ENCODE data around the gene ARHGAP23.

Gene ARHGAP23

DNA sequence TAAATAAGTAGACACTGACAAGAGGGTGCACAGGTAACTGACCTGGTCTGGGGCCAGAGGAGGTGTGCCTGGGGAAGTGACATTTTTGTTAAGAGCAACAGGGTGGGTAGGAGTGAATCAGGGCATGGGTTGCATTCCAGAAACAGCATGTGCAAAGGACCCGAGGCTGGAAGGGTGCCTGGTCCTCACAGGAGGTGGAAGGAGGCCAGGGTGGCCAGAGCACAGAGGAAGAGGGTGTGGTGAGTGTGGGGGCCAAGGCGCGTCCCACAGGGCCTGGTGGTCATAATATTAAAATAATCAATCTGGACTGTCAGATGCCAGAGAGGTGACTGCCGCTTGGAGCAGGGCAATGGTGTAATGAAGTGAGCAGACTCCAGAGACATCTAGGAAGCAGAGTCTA is 14.3 kb downstream of the ARHGAP23 start:
- DNase-seq = no peak

DNA sequence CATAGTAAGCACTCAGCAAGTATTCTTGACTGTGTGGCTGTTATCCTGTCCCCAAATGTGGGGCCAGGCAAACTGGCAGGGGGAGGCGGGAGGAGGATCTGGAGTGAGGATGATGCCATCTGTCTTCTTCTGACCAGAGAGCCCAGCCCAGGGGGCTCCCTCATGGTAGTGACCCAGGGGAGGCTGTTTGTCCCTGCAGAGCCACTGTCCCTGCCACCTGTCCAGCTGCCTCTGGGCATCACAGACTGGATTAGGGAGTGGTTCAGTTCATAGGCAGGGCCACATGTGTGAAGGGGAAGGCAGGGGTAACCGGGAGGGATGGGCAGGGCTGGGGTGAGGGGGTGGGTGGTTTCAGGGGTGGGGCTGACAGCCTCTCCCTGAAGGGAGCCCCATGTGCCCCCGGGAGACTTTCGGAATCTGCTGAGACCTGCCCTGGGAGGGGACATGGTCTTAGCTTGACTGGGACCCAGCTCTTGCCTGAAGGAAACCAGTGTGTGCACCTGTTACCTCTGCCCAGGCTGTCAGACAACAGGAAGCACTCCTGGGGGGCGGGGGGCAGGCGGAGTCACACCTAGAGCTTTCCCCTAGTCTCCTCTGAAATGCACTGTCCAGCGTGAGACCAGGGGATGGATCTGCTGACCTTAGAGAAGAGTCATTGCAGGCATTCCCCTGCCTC is 15.2 kb downstream of the ARHGAP23 start:
- DNase-seq = no peak

DNA sequence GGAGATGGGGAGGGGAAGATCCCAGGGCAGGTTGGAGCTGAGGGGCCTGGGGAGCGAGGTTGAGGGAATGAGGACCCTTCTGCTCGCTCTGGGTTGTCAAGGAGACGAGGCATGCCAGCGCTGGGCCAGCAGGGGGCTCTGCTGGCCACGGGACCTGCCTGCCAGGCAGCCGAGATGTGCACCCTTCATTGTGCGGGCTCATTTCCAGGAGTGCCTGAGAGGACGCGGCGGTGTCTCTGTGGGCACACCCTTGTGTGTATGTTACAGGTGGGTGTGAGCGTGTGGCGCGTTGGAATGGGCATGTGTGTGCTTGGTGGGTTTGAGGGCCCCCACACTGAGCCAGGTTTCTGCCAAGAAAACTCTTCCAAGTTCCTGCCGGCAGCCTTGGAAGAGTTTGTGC is 15.9 kb downstream of the ARHGAP23 start:
- peak; percentile 21 to 84 for DNase-seq

DNA sequence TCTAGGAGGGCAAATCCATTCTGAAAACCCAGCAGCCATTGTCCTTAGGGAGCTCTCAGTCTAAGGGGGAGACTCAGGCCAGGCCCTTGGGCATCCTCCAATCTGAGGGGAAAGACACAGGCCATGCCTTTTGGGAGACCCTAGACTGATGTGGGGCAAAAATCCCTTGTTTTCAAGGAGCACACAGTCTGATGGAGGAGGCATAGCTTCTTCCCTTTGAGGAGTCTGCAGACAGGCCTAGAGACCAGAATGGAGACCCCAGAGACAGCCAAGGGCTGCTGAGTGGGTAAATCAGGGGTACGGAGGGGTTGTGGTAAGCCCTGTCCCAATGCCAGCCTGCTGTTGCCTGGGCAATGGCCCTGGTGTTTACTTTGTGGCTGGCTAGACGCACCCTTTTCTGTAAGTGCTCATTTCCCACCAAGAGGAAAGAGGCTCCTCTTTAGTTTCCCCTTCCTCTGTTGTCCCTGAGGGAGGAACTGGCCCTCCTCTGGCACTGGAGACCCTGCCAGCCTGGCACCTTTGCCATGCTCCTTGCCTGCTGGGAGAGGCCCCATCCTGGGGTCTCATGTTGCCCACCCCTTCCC is 19.3 kb downstream of the ARHGAP23 start:
- no peak for DNase-seq

DNA sequence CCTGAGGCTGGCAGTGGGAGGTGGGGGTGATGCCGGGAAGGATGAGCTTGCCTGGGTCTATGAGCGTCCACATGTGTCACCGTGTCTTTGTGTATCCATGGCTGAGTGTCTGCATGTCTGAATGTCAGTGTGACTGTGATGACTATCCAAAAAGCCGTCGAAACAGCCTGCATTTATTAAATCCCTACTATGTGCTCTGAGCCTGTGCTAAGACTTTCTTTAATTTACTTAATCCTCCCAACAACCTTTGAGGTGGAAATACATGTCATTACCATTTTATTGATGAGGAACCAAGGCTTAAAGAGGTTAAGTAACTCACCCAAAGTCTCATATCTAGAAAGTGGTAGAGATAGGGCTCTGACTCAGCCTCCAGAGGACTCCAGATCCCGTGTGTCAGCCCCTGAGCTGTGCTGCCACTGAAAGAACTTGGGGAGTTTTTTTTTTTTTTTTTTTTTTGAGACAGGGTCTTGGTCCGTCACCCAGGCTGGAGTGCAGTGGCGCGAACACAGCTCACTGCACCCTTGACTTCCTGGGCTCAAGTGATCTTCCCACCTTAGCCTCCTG is 20.0 kb downstream of the ARHGAP23 start:
- DNase-seq = no peak

DNA sequence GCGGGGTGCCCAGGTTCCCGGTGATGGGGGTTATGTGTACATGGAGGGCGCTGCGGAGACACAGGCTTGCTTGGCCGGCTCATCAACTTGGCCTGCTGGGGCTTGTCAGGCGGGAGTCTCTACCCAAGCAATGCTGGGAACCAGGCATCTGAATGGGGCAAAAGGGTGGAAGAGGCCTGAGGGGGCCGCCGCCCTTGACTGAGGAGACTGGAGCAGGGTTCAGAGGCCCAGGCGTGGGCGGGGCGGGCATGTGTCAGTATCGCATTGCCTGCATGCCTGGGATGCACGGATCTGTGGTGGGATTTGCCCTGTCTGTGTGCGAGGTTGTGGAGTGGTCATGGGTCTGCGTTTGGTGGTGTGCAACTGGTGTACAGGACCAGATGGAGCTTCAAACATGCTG is 21.1 kb downstream of the ARHGAP23 start:
- no peak for DNase-seq

DNA sequence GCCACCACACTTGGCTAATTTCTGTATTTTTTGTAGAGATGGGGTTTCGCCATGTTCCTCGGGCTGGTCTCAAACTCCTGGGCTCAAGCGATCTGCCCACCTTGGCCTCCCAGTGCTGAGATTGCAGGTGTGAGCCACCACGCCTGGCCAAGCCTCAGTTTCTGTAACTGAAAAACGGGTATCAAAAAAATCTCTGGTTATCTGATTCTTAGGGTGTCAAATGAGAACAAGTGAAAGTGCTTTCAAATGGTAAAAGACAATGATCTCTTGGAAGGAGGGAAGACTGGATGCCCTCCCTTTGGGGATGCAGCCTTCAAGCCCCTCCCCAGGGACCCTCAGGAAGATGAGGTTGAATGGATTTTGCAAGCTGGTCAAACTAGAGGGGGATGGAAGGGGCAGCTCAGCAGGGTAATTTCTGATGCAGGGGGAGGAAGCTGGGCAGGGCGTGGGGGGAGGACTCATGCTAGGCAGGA is 22.3 kb downstream of the ARHGAP23 start:
- DNase-seq = no peak

DNA sequence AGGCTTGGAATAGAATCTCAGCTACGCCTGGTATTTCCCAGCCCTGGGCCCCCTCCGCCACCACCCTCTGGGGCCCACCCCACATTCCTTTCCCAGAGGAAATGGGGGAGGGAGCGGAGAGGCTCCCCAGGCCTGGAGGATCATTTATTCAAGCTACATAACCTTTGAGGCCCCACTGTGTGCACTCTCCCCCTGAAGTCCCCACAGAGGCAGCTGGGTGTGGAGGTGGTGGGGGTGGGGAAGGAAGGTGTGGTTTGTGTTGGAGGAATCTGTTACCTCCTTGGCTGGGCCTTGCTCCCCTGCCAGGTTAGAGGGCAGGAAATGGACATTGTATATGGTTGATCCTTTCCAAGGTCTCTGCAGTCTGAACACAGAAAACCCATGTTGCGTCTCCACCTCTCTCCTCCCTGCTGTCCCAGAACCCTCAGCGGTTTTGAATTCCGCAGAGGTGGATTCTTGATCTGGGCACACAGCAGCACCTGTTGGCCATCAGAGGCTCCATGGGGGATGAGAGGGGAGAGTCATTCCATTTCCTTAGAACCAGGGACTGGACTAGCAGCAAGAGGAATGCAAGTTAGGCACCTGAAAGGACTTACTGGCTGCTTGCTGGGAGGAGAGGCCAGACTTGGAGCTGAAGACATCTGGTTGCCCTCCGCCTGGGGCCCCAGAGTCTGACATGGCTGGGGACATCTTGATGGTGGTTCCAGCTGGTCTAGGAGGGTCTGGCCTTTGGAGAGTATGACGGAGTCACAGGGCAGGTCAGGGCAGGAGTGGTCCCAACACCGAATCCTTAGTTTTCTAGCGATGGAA is 23.0 kb downstream of the ARHGAP23 start:
- DNase-seq = no peak

DNA sequence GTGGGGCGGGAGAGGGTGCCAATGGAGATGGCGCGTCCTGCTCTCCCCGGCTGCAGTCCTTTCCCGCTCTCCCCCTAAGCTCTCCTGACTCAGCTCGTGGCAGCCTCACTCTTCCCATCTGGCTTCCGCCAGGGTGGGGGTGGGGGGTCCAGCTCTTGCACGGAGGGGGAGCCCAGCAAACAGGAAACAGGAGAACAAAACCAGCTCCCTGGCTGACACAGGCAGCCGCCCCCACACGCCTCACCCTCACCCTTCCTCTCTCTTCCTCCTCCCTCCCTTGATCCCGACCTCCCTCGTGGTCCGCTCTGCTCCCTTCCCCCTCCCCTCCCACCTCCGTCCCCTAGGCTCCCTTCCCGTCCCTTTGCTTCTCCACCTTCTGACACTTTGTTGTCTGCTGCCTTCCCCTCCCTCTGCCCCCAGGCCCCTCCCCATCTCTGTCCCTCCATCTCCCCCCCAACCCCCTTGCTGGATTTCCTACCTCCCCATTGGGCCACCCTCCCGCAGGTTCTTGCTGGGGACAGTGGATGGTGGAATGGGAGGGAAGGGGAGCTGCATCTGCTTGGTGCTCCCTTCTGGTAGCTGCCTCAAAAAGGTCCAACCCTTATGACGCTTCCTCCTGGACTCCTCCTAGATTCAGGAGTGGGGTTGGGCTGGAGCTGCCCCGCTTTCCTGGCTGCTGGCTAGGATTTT is 23.7 kb downstream of the ARHGAP23 start:
- DNase-seq = no peak

DNA sequence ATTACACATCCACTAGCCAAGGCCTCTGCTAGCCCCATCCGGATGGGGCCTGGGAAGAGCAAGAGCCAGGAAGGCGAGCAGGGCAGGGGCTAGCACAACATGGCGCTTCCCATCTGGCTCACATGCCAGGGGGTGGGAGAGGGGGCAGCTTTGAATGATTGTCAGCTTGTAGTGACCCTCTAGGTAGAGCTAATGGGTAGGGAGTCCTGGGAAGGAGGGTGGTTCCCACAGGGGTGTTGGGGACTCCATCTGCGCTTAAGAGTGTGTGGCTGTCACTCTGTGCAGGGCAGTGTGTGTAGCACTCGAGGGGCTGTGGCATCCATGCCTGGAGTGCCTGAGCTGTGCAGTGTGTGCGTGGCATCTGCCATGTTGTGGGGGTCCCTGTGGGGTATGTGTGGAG is 24.5 kb downstream of the ARHGAP23 start:
- DNase-seq = no peak

DNA sequence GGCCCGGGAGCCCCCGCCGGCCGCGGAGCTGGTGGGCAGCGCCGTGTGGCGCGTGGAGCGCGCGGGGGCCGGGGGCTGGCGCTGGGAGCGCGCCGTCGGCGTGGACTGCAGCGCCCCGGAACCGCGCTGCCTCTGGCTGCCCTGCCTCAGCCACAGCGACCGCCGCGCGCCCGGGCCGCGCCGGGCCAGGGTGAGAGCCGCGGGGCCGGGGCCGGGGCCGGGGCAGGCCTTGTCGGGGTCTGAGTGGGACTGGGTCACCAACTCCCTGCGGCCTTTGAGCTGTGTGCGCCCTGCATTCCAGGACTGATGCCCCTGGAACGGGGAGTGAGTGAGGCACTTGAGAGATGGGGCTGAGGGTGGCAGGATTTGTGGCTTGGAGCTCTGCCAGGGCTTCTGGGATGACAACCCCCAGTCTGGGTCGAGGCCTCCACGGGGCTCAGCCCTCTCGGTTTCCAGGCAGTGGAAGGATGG is 25.7 kb downstream of the ARHGAP23 start:
- peak in 1 of 2 experiments; percentile 20 for DNase-seq

DNA sequence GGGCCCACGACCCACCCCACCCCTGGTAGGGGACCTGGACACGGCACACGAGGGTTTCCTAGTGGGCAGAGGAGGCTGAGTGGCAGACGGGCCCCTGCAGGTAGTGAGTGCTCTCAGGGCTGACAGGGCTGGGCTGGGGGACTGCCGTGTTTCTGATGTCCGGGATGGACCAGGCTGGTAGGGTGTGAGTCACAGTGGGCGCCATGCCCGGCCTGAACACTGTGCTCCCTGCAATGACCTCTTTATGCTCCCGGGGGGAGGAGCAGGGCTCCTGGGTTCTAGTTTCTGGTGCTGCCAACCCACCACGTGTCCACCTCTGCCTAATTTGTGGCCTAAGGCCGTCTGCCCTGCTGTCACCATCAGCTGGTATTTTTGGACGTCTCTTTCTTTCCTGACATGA is 26.3 kb downstream of the ARHGAP23 start:
- DNase-seq = no peak

DNA sequence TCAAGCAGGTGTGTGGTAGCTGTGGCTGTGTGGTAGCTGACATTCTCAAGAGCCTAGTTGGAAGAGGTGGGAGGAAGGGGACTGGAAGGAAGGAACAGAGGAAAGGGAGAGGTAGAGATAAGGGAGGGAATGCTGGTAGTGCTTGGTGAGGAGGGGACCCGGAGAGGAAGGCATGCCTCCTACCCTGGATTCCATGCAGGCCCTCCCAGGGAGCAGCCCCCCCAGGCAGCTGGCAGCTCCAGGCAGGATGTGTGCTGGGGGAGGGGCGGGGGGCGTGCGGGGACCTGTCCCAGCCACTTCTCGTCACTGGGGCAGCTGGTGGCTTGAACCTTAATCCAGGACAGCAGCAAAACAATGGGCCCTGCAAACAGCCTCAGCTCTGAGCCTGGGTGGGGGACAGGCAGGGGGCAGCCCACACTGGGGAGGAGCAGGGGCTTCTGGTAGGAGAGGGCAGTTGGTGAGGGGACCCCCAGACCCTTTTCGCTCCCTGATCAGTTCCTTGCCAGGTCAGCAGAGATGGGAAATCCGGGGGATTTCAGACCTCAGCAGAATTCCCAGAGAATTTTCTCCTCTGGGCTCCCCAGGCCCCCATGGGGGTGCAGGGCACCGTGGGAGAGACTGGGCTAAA is 27.1 kb downstream of the ARHGAP23 start:
- no peak for DNase-seq

DNA sequence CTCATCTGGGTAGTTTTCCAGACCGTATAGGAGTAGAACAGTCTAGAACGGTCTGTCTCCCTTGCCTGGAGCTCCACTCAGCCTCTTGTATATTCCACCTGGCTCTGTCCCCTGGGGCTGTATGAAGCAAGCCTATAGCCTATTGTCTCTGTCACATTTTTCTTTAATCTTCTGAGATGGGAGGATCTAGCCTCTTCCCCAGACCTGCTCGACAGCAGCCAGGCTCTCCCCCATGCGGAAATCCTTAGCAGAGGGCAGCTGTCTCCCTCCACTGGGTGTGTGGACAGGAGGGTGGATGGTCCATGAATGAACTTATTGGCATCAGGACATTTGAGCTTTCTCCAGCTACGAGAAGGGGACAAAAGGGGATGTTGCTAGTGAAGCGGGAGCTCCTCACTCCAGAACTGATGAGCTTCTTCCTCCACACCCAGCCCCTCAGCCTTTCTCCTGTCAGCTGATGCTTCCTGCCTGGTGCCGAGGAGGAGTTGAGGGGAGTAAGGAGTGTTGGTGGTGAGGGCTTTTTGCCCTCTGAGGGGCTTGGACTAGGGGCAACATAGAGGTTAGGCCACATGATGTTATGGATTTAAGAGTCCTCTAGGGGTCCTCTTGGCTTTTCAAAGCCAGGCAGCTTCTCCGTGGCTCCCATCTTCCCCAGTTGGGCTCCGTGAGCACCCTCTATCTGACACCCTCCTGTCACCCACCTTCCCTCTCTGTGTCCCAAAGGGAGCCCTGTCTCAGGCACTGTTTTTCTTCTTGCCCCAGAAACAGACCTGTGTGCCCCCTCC is 28.0 kb downstream of the ARHGAP23 start:
- no peak for DNase-seq

DNA sequence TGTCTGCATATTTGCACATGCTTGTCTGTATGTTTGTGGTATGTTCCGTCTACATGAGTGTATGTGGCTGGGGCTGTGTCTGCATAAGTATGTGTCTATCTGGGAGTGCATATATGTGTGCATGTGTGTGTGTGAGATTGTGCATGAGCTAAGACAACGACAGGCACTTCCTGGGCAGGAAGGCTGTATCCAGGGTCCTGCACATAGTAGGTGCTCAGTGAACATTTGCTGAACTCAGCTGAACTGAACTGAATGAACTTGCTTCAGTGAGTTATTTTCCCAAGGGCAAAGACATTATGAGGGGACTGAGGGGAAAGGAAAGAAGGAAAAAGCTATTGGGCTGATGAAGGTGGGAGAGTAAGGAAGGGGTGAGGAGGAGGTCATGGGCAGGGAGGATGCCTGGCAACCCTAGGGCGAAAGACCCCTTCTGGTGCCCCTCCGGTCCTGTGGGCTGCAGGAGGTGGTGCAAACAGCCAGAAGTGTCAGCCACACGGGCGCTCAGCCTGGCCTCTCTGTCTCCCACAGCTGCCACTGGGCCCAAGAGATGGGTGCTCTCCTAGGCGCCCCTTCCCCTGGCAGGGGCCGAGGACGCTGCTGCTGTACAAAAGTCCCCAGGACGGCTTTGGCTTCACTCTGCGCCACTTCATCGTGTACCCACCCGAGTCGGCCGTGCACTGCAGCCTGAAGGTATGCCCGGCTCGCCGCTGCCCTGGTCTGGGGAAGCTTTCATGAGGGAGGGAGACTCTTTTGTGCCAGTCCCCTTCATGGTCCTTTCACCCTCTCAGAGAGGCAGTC is 29.5 kb downstream of the ARHGAP23 start:
- no peak for DNase-seq

DNA sequence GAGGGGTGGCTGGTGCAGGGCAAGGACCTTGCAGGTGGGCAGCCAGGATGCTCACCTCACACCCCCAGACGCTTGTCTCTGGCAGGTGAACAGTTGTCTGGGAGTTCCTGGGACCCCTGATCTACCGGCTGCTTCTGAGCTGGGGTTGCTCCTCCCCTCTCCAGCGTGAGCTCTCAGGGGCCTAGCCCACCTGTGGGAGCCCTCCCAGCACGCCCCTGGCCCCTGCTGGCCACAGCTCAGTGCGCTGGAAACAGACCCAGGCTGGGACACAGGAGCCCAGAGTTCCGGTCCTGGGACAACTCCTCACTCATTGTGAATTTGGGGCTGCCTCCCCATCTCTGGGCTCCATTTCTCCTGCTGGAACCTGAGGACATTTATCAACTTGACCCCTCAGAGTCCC is 30.3 kb downstream of the ARHGAP23 start:
- no peak for DNase-seq

DNA sequence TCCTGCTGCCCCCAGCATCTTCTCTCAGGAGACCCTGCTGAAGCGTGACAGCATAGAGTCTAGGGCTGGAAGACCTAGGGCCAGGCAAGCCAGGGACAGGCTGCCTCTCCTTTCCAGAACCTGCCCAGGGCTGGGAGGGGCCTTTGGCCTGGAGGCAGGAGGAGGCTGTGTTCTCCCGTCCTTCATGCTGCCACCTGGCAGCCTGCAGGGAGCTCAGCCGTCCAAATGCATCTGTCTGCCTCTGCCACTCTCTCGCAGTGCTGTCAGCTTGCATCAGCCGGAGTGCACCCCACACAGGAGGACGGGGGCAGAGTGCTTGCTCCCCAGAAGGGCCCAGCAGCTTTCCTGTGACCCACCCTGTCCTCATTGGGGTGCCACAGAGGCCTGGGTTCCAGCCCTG is 31.3 kb downstream of the ARHGAP23 start:
- no peak for DNase-seq

DNA sequence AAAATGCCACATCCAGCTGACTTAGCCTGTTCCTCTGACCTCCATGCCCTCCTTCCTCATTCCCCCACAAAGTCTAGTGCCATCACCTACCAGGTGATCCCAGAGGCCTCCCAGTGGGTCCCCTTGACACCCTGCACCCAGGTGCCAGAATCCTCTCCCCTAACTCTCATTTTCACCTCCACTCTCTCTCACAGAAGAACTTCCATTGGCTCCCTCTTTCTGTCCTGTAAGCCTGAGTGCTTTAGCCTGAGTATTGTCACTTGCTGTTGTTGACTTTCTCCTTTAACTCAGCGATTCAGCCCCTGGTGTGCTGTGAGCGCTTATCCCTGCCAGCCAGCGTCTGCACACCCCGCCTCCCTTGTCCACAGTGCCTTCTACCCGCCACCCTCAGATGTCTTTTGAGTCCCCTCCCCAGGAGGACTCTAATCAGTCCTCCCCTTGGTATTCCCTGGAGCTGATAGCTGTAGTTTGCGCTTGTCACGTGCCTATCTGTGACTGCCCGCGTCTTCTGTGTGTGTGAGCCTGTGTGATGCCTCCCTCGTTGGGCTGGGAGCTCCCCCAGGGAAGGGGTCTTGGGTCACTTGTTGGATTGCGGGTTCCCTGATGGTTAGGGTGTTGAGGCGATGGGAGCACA is 31.9 kb downstream of the ARHGAP23 start:
- no peak for DNase-seq

DNA sequence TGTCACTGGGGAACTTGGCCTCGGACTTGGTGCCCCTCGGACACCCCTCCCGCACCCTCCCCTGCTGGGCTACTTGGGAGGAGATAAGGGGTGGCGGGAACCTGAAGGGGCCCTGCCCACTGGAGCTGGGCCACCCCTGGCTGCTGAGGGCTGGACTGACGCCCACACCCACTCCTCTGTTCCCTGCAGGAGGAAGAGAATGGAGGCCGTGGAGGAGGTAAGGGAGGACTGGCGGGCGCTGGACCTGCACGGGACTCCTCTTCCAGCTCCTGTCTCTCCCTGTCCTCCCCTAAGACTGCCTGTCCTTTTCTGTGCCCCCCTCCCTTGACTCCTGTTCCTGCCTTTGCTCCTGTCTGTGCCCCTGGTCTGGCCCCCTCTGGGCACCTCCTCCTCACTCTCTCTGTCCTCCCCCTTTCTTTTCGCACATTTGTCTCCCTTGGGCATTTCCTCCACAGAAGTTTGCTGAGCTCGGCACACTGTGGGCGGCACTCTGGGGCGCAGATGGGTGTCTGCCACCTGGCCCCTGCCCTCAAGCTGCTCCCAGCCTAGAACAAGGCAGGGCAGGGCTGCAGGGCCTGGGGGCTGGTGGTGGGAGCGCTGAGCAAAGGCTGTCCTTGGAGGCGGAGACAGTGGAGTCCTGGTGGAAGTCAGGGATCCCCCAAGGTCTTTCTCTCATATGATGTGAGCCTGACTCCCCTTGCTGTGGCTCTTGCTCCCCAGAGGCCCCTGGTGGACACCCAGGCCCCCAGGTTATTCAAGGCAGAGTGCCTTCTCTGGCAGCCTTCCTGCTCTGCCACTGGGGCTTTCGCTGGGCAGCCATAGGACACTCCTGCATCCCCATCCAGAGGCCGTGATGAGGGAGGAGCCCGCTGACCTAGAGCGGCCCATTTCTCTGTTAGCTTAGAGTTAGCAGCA is 32.7 kb downstream of the ARHGAP23 start:
- no peak for DNase-seq
